Thyroid gland (tissue), 4 donors: ENCODE measurements around the gene UNC13C.

ENCODE experiments used
- POLR2A ChIP-seq, 2 donors: fragments of 450-650 bp; IDR thresholded peaks; one replicate each; pipeline ENCODE4 v1.6.1; 2017; ENCODE audit warnings: antibody characterized with exemption in 2 of 2, mild to moderate bottlenecking in 2 of 2, moderate library complexity in 1 of 2
- TF ChIP-seq, protein P1 (sequence below), 6 experiments: fragments of 200-600 bp in 3 of 6; fragments of 450-650 bp in 3 of 6; sonication (generic) in 3 of 6; IDR thresholded peaks; one replicate each; pipeline ENCODE4 v1.5.1; 2016 to 2019; ENCODE audit warnings: antibody characterized with exemption in 6 of 6, mild to moderate bottlenecking in 2 of 6, inconsistent platforms in 1 of 6, moderate library complexity in 1 of 6

GRCh38 chr15:54089776-54090175 lies 111.5 kb downstream of the UNC13C start:
- no peak for TF ChIP-seq POLR2A (IDR thresholded peaks at IDR 0.05)
- TF ChIP-seq, protein P1, sequence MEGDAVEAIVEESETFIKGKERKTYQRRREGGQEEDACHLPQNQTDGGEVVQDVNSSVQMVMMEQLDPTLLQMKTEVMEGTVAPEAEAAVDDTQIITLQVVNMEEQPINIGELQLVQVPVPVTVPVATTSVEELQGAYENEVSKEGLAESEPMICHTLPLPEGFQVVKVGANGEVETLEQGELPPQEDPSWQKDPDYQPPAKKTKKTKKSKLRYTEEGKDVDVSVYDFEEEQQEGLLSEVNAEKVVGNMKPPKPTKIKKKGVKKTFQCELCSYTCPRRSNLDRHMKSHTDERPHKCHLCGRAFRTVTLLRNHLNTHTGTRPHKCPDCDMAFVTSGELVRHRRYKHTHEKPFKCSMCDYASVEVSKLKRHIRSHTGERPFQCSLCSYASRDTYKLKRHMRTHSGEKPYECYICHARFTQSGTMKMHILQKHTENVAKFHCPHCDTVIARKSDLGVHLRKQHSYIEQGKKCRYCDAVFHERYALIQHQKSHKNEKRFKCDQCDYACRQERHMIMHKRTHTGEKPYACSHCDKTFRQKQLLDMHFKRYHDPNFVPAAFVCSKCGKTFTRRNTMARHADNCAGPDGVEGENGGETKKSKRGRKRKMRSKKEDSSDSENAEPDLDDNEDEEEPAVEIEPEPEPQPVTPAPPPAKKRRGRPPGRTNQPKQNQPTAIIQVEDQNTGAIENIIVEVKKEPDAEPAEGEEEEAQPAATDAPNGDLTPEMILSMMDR (IDR thresholded peaks at IDR 0.05): no peak
